SKM-1 treated with dmso at 0.1 percent for 144 hours (cell line): ENCODE results near the gene WFS1.
A peak's percentile ranks its signal among the peaks of the same experiment; 100 is the strongest.

ENCODE experiments used
- DNase-seq: peaks from one replicate; lab custom pipeline; 2025; ENCODE audit not compliant: unreplicated experiment; lab: John Stamatoyannopoulos, UW

The WFS1 gene

GRCh38 chr4:6269616-6270511 lies at the start of gene WFS1:
Gene WFS1 (plus strand): TSS chr4:6269850. CDS start chr4:6277456, 7,606 bp downstream.
- DNase-seq = peak; percentile 65

GRCh38 chr4:6221301-6221850 lies 48.3 kb upstream of the WFS1 start:
- DNase-seq = no peak

- no peak for DNase-seq
Measured at GRCh38 chr4:6221851-6222760, 47.5 kb upstream of the WFS1 start.

- no peak for DNase-seq
Measured at GRCh38 chr4:6222761-6223292, 46.8 kb upstream of the WFS1 start.

GRCh38 chr4:6224735-6225134 lies 44.9 kb upstream of the WFS1 start:
- DNase-seq = no peak

- DNase-seq = no peak
Measured at GRCh38 chr4:6225469-6225868, 44.2 kb upstream of the WFS1 start.

- no peak for DNase-seq
Measured at GRCh38 chr4:6226506-6226905, 43.1 kb upstream of the WFS1 start.

- no peak for DNase-seq
Measured at GRCh38 chr4:6227412-6228157, 42.1 kb upstream of the WFS1 start.

GRCh38 chr4:6228158-6229067 lies 41.2 kb upstream of the WFS1 start:
- no peak for DNase-seq

- DNase-seq = no peak
Measured at GRCh38 chr4:6229095-6229494, 40.6 kb upstream of the WFS1 start.

GRCh38 chr4:6229671-6230501 lies 39.8 kb upstream of the WFS1 start:
- no peak for DNase-seq

GRCh38 chr4:6230502-6230785 lies 39.2 kb upstream of the WFS1 start:
- no peak for DNase-seq

- DNase-seq = no peak
Measured at GRCh38 chr4:6230827-6231662, 38.6 kb upstream of the WFS1 start.

- no peak for DNase-seq
Measured at GRCh38 chr4:6231663-6232165, 37.9 kb upstream of the WFS1 start.

- DNase-seq = no peak
Measured at GRCh38 chr4:6232836-6233785, 36.5 kb upstream of the WFS1 start.

- DNase-seq = no peak
Measured at GRCh38 chr4:6233929-6234328, 35.7 kb upstream of the WFS1 start.

- DNase-seq = no peak
Measured at GRCh38 chr4:6235012-6235411, 34.6 kb upstream of the WFS1 start.
